HepG2 (cell line): ENCODE data around the gene SHFL.

Experiments used
- CCDC6 ChIP-seq: sonication (generic); formaldehyde crosslinking; IDR thresholded peaks from 2 replicates; pipeline ENCODE4 v1.8.1; 2022; ENCODE audit warnings: mild to moderate bottlenecking, missing genetic modification reagents, moderate library complexity
- IRX3 ChIP-seq: sonication (generic); formaldehyde crosslinking; IDR thresholded peaks from 2 replicates; pipeline ENCODE4 v1.8.1; 2023; ENCODE audit warnings: mild to moderate bottlenecking, low read depth, missing genetic modification reagents, borderline replicate concordance
- POLR2A ChIP-seq, 2 experiments: IDR thresholded peaks; 2 replicates each; pipeline ENCODE4 v1.6.1; 2011; ENCODE audit warnings: low read depth in 2 of 2, low read length in 2 of 2, mild to moderate bottlenecking in 1 of 2, moderate library complexity in 1 of 2; ENCODE audit not compliant: insufficient read depth in 1 of 2
- RXRA ChIP-seq: sonication (generic); formaldehyde crosslinking; IDR thresholded peaks from 2 replicates; pipeline ENCODE4 v1.5.1; 2020; ENCODE audit warnings: missing genetic modification reagents
- SAFB2 ChIP-seq: sonication (generic); formaldehyde crosslinking; IDR thresholded peaks from 2 replicates; pipeline ENCODE4 v1.5.1; 2020; ENCODE audit warnings: missing genetic modification reagents, low read depth, mild to moderate bottlenecking, borderline replicate concordance
- SIN3B ChIP-seq: fragments of 150-350 bp; IDR thresholded peaks from 2 replicates; pipeline ENCODE4 v1.6.1; 2014; ENCODE audit warnings: low read length
- ZBTB33 ChIP-seq: sonication (generic); formaldehyde crosslinking; IDR thresholded peaks from 2 replicates; pipeline ENCODE4 v1.4.0; 2020; ENCODE audit warnings: missing genetic modification reagents
- ZFP82 ChIP-seq: sonication (generic); formaldehyde crosslinking; IDR thresholded peaks from 2 replicates; pipeline ENCODE4 v1.5.1; 2020; ENCODE audit warnings: mild to moderate bottlenecking, missing genetic modification reagents, borderline replicate concordance
- ZKSCAN1 ChIP-seq: fragments of 150-350 bp; IDR thresholded peaks from 2 replicates; pipeline ENCODE4 v1.6.1; 2014; ENCODE audit warnings: low read length
- ZMAT5 ChIP-seq: sonication (generic); formaldehyde crosslinking; IDR thresholded peaks from 2 replicates; pipeline ENCODE4 v1.5.0; 2020; ENCODE audit warnings: mild to moderate bottlenecking, low read depth, missing genetic modification reagents, borderline replicate concordance
- ZNF460 ChIP-seq: sonication (generic); formaldehyde crosslinking; IDR thresholded peaks from 2 replicates; pipeline ENCODE4 v1.5.1; 2020; ENCODE audit warnings: missing genetic modification reagents, mild to moderate bottlenecking, borderline replicate concordance
- TF ChIP-seq, protein P1 (sequence below): sonication (generic); formaldehyde crosslinking; IDR thresholded peaks from 2 replicates; pipeline ENCODE4 v1.4.0; 2020; ENCODE audit warnings: mild to moderate bottlenecking, missing genetic modification reagents

- no peak for TF ChIP-seq CCDC6 (CRISPR knock-in tag)
- TF ChIP-seq, protein P1, sequence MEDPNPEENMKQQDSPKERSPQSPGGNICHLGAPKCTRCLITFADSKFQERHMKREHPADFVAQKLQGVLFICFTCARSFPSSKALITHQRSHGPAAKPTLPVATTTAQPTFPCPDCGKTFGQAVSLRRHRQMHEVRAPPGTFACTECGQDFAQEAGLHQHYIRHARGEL (CRISPR knock-in tag) = no peak
- TF ChIP-seq ZNF460 (CRISPR knock-in tag) = no peak
- no peak for TF ChIP-seq IRX3
- no peak for TF ChIP-seq SAFB2
- TF ChIP-seq RXRA (CRISPR knock-in tag) = no peak
- no peak for TF ChIP-seq ZMAT5 (CRISPR knock-in tag)
- no peak for TF ChIP-seq ZKSCAN1
- no peak for TF ChIP-seq SIN3B
- TF ChIP-seq ZBTB33 (CRISPR knock-in tag) = no peak
- TF ChIP-seq ZFP82 (CRISPR knock-in tag) = no peak
- TF ChIP-seq POLR2A (IDR thresholded peaks at IDR 0.05; ENCODE audit: insufficient read depth in 1 of 2, low read depth in 2 of 2, low read length in 2 of 2) = no peak
Measured at GRCh38 chr19:10134040-10134439, 47.9 kb downstream of the SHFL start.
